DND-41 (cell line): ENCODE data around the gene GLT6D1.

Experiments
- EZH2 ChIP-seq: IDR thresholded peaks from 3 replicates; pipeline ENCODE4 v1.6.1; 2012; ENCODE audit warnings: borderline replicate concordance, low read depth, mild to moderate bottlenecking, moderate library complexity, low read length, inconsistent platforms; ENCODE audit not compliant: severe bottlenecking
- TF ChIP-seq, protein P1 (sequence below): IDR thresholded peaks from 2 replicates; pipeline ENCODE4 v1.5.1; 2012; ENCODE audit warnings: borderline replicate concordance, low read length, moderate library complexity, mild to moderate bottlenecking; ENCODE audit not compliant: poor library complexity, severe bottlenecking; ENCODE audit errors: extremely low read depth

DNA sequence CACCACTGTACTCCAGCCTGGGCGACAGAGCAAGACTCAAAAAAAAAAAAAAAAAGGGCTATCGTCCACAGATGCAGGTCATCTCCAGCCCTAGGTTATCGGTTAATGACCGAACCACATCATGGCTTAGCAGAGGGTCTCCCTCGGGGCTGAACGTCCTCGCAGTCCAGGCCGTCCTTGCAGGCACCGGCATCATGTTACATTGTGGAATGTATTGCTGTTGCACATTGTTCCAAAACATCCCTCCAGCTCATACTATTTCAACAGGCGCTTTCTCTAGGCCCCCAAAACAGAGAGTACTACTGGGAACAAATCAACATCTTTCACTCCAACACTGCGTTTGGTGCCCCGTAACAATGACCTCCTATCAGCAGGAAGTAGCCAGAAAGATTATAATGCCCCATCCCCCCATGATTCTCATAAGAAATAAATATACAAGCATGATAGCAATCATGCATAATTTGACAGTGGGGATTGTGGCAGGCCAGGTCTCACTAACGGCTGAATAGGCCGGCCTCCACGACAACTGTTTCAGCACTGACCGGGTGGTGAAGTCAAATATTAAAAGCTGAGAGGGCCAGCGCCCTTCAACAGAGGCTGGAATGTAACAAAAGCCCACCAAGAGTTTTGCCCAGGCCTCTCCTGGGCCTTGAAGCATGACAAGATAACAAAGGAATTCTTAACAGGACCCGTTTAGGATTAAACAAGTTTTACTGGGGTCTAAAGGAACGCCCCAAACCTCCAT is 22.6 kb upstream of the GLT6D1 start:
- TF ChIP-seq, protein P1, sequence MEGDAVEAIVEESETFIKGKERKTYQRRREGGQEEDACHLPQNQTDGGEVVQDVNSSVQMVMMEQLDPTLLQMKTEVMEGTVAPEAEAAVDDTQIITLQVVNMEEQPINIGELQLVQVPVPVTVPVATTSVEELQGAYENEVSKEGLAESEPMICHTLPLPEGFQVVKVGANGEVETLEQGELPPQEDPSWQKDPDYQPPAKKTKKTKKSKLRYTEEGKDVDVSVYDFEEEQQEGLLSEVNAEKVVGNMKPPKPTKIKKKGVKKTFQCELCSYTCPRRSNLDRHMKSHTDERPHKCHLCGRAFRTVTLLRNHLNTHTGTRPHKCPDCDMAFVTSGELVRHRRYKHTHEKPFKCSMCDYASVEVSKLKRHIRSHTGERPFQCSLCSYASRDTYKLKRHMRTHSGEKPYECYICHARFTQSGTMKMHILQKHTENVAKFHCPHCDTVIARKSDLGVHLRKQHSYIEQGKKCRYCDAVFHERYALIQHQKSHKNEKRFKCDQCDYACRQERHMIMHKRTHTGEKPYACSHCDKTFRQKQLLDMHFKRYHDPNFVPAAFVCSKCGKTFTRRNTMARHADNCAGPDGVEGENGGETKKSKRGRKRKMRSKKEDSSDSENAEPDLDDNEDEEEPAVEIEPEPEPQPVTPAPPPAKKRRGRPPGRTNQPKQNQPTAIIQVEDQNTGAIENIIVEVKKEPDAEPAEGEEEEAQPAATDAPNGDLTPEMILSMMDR: no peak
- no peak for TF ChIP-seq EZH2
